Stomach (tissue), 4 donors: ENCODE data around the gene CAPN9.

ENCODE experiments used
- EP300 ChIP-seq: sonication (generic); formaldehyde crosslinking; IDR thresholded peaks from one replicate; pipeline ENCODE4 v1.6.1; 2017; ENCODE audit warnings: antibody characterized with exemption
- POLR2A ChIP-seq, 4 donors: fragments of 450-650 bp; IDR thresholded peaks; one replicate each; pipeline ENCODE4 v1.6.1; 2016; ENCODE audit warnings: antibody characterized with exemption in 4 of 4, control low read depth in 2 of 4, mild to moderate bottlenecking in 1 of 4, moderate library complexity in 1 of 4
- POLR2AphosphoS5 ChIP-seq, 3 donors: sonication (generic); formaldehyde crosslinking; IDR thresholded peaks; one replicate each; pipeline ENCODE4 v1.6.1; 2016; ENCODE audit warnings: antibody characterized with exemption in 3 of 3
- TF ChIP-seq, protein P1 (sequence below), 7 experiments: fragments of 450-650 bp in 4 of 7; fragments of 200-600 bp in 3 of 7; sonication (generic) in 3 of 7; IDR thresholded peaks; one replicate each; pipeline ENCODE4 v1.5.1; 2016 to 2019; ENCODE audit warnings: antibody characterized with exemption in 7 of 7, control low read depth in 2 of 7, mild to moderate bottlenecking in 1 of 7

DNA sequence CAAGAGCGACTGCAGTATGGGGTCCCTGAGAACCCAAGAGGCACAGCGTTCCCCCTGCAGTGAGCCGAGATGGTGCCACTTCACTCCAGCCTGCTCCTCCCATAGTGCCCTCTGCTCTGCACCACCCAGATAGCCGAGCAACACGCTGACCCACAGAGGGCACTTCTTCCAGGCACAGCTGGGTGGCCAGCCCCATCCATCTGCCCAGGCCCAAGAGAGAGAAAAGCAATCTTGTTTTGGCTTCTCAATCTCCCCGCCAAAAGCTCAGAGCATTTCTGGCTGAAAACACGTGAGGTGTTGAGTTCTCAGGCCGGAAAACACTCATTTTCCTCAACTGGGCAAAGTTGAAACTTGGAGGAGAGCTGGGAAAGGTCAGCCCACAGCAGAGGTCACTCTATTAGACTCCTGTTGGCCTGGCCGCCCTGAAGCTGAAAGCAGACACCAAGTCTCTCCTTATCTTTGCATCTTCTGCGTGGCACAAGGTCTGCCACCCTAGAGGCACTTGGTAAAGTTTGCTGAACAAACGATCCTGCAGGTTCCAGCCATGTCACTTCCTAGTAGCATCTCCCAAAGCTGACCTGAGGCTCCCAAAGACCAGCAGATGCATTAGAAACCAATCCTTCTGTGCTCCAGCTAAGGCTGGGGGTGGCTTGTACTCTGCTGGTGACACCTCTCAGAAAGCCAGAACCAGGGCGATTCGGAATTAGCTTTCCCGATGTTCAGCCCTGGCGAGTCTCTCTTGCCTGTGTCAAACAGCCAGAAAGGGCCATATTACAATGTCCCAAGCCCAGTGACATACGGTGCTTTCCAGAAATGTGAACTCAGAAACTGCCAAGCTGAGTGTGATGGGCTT, 10.9 kb downstream of the CAPN9 start:
- TF ChIP-seq, protein P1, sequence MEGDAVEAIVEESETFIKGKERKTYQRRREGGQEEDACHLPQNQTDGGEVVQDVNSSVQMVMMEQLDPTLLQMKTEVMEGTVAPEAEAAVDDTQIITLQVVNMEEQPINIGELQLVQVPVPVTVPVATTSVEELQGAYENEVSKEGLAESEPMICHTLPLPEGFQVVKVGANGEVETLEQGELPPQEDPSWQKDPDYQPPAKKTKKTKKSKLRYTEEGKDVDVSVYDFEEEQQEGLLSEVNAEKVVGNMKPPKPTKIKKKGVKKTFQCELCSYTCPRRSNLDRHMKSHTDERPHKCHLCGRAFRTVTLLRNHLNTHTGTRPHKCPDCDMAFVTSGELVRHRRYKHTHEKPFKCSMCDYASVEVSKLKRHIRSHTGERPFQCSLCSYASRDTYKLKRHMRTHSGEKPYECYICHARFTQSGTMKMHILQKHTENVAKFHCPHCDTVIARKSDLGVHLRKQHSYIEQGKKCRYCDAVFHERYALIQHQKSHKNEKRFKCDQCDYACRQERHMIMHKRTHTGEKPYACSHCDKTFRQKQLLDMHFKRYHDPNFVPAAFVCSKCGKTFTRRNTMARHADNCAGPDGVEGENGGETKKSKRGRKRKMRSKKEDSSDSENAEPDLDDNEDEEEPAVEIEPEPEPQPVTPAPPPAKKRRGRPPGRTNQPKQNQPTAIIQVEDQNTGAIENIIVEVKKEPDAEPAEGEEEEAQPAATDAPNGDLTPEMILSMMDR (IDR thresholded peaks at IDR 0.05), result no peak
- no peak for TF ChIP-seq EP300
- no peak for TF ChIP-seq POLR2AphosphoS5 (IDR thresholded peaks at IDR 0.05)
- no peak for TF ChIP-seq POLR2A (IDR thresholded peaks at IDR 0.05)
